MV-4-11 (cell line): ENCODE results near the gene CDYL2.

Experiments
- DNase-seq: peaks from one replicate; lab custom pipeline; 2025; lab: John Stamatoyannopoulos, UW

Gene CDYL2

GRCh38 chr16:80705596-80705995 is 98.8 kb downstream of the CDYL2 start:
- no peak for DNase-seq

- DNase-seq: no peak
Measured at GRCh38 chr16:80704751-80705505, 99.5 kb downstream of the CDYL2 start.

- DNase-seq: no peak
Measured at GRCh38 chr16:80703131-80704071, 101.0 kb downstream of the CDYL2 start.

- no peak for DNase-seq
Measured at GRCh38 chr16:80702696-80703095, 101.7 kb downstream of the CDYL2 start.

DNA sequence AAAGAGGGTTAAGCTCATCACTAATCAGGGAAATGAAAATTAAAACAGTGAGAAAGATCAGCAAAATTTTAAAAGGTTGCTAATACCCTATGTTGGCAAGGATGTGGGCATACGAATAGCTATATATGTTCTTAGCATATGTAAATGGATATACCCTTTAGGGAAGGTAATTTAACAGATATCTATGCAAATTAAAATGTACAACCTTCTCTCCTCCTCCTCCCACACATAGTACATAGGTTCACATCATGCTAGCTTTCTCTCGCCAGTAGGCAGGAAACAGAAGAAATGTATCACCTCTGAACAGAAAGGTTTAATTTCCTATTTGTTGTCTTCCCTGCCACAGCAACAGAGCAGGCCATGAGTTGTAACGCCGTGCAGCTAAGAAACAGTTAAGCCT is 103.8 kb downstream of the CDYL2 start:
- DNase-seq: no peak

DNA sequence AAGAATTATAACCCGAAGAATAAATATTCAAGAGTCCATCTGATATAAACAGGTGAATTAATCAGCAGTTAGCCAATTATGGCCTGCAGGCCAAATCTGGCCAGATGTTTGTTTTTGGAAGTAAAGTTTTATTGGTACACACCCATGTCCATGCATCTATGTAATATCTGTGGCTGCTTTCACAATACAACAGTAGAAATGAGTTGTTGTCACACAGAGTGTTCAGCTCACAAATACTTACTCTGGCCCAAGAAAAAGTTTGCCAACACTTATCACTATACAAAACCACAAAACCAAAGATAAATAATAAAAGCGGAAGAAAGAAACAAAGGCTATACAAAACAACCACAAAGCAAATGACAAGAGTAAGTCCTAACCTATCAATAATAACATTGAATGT is 109.4 kb downstream of the CDYL2 start:
- peak; percentile 58 for DNase-seq

DNA sequence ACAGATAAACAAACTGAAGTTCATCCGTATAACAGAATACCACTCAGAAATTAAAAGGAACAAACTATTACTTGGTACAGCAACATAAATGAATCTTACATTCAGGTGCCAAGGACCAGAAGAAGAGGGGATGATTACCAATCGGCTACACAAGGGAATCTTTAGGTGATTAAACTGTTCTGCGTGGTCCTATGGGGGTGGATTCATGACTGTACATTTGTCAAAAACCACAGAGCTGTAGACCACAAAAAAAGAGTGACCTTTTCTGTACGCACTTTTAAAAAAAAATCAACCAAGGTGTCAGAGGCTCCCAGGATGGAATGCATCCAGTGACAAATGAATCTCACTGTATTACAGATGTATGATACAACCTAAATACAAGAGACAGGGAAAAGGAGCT is 110.8 kb downstream of the CDYL2 start:
- no peak for DNase-seq

GRCh38 chr16:80692270-80692669 is 112.1 kb downstream of the CDYL2 start:
- no peak for DNase-seq

GRCh38 chr16:80691111-80691741 is 113.2 kb downstream of the CDYL2 start:
- DNase-seq: no peak

GRCh38 chr16:80689487-80689886 is 114.9 kb downstream of the CDYL2 start:
- peak; percentile 30 for DNase-seq

- DNase-seq: peak; percentile 15
Measured at GRCh38 chr16:80687606-80688005, 116.8 kb downstream of the CDYL2 start.

GRCh38 chr16:80684906-80685305 is 119.5 kb downstream of the CDYL2 start:
- DNase-seq: no peak

- no peak for DNase-seq
Measured at GRCh38 chr16:80684136-80684765, 120.1 kb downstream of the CDYL2 start.

- DNase-seq: no peak
Measured at GRCh38 chr16:80683646-80684045, 120.8 kb downstream of the CDYL2 start.

- no peak for DNase-seq
Measured at GRCh38 chr16:80682421-80683070, 121.9 kb downstream of the CDYL2 start.

- no peak for DNase-seq
Measured at GRCh38 chr16:80681436-80681835, 123.0 kb downstream of the CDYL2 start.

DNA sequence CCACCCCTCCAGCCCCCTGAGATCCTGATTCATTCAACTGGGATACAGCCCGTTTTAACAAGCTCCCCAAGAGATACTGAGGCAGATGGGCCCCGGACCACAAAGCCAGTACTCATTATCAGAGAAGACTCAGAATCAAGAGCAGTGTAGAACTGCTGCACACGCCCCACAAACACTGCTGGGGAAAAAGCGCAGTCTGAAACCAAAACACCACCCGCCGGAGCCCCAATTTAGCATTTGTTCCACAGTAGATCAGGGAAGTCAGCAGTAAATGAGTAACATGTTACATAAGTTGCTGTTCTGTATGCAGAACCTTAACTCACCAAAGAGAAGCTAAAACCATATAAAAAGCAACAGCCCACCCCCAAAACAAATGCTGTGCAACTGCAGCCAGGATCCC is 123.6 kb downstream of the CDYL2 start:
- DNase-seq: peak; percentile 25

DNA sequence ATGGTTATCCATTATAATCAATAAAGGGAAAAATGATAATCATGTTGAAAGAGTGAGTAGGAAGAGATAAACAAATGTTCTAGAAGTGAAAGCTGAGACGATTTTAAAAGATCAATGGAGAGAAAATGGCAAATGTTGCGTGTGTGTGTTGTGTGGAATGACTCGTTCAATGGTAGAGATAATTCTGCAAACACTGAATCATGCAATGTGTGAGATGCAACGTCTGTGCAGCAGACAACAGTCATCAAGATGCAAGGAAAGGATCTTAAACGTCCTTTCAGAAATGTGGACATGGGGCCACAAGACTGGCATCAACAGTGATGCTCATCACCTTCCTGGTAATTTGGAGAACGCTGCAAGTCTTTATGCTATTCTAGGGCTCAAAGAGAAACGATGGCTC is 124.4 kb downstream of the CDYL2 start:
- no peak for DNase-seq

- no peak for DNase-seq
Measured at GRCh38 chr16:80674884-80675283, 129.5 kb downstream of the CDYL2 start.

DNA sequence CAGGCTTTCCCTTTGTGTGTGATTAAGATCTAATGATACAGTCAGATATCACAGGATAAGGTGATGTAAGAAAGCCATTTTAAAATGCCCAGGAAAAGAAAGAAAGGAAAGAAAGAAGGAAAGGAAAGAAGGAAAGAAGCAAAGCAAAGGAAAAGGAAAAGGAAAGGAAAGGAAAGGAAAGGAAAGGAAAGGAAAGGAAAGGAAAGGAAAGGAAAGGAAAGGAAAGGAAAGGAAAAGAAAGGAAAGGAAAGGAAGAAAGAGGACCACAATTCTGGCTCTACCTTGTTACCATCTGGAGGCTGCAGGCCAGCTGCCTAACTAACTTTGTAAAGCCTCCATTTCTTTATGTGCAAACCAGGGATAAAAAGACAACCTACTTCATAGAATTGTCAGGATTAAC is 132.0 kb downstream of the CDYL2 start:
- no peak for DNase-seq

GRCh38 chr16:80671281-80671849 is 133.0 kb downstream of the CDYL2 start:
- DNase-seq: peak; percentile 81
